ENCODE data around the gene KICS2.

KICS2 gene

DNA sequence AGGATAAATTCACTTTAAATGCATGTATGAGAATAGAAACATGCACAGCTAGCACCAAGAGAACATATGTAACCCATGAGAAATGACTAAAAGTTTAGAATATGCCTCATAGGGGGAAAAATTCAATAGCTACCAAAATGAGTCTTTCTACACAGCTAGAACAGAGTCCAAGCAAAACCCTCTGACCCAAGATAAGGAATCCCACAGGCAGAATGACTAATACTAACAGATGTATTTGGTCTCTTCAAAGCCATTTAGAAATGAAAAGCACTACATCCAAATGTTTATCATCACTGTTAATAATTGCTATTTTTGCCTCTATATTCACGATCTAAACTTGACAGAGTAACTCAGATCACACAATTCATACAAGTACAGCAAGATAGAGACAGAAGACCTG, 44.0 kb downstream of the KICS2 start:
- H3K27ac ChIP-seq = peak overlapping the region; percentile 6
- no peak for DNase-seq (ENCODE audit: low read depth, low spot score)

DNA sequence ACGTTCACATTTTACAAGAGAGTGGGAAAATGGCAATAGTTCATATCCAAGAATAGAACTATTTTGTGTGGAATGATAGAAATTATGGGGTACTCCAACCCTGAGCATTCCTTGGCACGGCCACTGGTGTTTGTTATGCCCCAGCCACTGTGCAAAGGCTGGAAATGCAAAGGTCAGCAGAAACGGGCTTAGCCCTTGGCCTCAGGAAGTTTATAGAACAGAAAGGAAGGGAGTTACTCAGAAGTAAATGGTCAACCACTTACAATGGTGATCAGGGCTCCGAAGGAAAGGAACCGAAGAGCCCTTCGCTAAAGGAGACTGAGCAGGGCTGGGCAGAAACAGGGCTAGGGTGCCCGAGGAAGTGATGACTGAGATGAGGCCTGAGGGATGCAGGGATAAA, 45.1 kb downstream of the KICS2 start:
- DNase-seq (ENCODE audit: low read depth, low spot score) = no peak
- H3K27ac ChIP-seq = no peak overlapping the region

DNA sequence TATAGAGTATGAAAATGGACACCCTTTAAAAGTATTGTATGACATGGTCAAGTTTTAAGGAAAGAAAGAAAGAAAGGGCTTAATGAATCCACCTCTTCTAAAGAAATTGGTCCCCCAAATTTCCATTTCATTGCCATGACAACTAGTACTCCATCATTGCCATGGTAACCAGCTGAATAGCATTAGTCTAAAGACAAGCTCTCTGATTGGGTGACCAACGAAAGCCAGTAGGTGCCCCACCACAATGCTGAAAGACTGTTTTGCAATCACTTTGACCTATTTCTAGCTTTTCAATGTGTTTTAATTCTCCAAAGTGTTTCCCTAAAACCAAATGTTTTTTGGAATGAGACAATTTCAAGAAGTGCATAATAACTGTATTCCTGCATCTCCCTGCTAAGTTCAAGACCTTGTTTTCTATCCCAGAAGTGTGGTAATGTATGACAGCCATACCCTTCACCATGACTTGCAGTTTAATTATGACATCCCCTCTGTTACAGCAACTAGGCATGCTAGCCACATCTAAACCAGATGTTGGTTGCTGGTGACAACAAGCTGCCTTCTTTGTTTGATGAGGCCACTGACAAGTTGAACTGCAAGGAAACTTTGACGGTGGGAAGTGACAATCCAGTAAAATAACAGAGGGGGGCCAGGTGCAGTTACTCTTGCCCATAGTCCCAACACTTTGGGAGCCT, 46.7 kb downstream of the KICS2 start:
- DNase-seq (ENCODE audit: low read depth, low spot score) = no peak
- H3K27ac ChIP-seq = no peak overlapping the region

DNA sequence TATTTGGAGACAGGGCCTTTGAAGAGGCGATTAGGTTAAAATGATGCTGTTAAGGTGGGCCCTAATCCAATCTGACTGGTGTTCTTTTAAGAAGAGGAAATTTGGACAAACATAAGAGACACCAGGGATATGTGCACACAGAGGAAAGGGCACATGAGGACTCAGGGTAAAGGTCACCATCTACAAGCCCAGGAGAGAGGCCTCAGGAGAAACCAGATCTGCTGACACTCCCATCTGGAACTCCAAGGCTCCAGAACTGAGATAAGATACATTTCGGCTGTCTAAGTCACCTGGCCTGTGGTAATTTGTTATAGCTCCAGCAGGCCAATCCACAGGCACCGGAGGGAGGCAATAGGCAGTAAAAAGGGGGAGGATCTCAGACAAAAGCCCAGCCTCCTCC, 48.6 kb downstream of the KICS2 start:
- H3K27ac ChIP-seq = peak overlapping the region; percentile 91
- DNase-seq (ENCODE audit: low read depth, low spot score) = no peak

Measured in epithelial cell of prostate (primary cell).